C4-2B (cell line): ENCODE data around the gene KISS1.

Experiments used
- ZFX ChIP-seq: fragments of 450-650 bp; IDR thresholded peaks from 2 replicates; pipeline ENCODE4 v1.6.1; 2017
- TF ChIP-seq, protein P1 (sequence below): fragments of 450-650 bp; conservative IDR thresholded peaks from 2 replicates; pipeline ENCODE4 v1.5.1; 2017; ENCODE audit warnings: mild to moderate bottlenecking

- TF ChIP-seq, protein P1, sequence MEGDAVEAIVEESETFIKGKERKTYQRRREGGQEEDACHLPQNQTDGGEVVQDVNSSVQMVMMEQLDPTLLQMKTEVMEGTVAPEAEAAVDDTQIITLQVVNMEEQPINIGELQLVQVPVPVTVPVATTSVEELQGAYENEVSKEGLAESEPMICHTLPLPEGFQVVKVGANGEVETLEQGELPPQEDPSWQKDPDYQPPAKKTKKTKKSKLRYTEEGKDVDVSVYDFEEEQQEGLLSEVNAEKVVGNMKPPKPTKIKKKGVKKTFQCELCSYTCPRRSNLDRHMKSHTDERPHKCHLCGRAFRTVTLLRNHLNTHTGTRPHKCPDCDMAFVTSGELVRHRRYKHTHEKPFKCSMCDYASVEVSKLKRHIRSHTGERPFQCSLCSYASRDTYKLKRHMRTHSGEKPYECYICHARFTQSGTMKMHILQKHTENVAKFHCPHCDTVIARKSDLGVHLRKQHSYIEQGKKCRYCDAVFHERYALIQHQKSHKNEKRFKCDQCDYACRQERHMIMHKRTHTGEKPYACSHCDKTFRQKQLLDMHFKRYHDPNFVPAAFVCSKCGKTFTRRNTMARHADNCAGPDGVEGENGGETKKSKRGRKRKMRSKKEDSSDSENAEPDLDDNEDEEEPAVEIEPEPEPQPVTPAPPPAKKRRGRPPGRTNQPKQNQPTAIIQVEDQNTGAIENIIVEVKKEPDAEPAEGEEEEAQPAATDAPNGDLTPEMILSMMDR: no peak
- TF ChIP-seq ZFX: no peak
These were observed 30.1 kb downstream of the KISS1 start, which contains the start of gene REN for GRCh38 chr1:204166219-204166618.
